HG03175 (cell line): Measurements from ENCODE around the gene SHC1.

ENCODE experiments used
- ATAC-seq: cut with Tn5 transposase; IDR thresholded peaks from one replicate; pipeline ENCODE4 v1.9.1; 2021; ENCODE audit warnings: mild to moderate bottlenecking, moderate library complexity; ENCODE audit not compliant: unreplicated experiment

SHC1 gene

GRCh38 chr1:154940651-154941194 lies 29.8 kb downstream of the SHC1 start:
- ATAC-seq, result no peak

GRCh38 chr1:154940213-154940560 lies 30.4 kb downstream of the SHC1 start:
- no peak for ATAC-seq

GRCh38 chr1:154938604-154939399 lies 31.7 kb downstream of the SHC1 start:
- ATAC-seq, result no peak

GRCh38 chr1:154937988-154938386 lies 32.6 kb downstream of the SHC1 start:
- ATAC-seq, result no peak

GRCh38 chr1:154937085-154937987 lies 33.2 kb downstream of the SHC1 start:
- peak; percentile 65 for ATAC-seq

- peak; percentile 82 for ATAC-seq
Measured at GRCh38 chr1:154936555-154937084, 33.9 kb downstream of the SHC1 start, which contains the start of gene PMVK. PMVK (minus strand) TSS chr1:154936719; CDS start chr1:154936685, 34 bp downstream.

- ATAC-seq, result no peak
Measured at GRCh38 chr1:154935749-154936554, 34.6 kb downstream of the SHC1 start.

- ATAC-seq, result no peak
Measured at GRCh38 chr1:154934358-154934948, 36.1 kb downstream of the SHC1 start.

- no peak for ATAC-seq
Measured at GRCh38 chr1:154931940-154932487, 38.5 kb downstream of the SHC1 start.

- ATAC-seq, result no peak
Measured at GRCh38 chr1:154926201-154926600, 44.3 kb downstream of the SHC1 start.

GRCh38 chr1:154925335-154926170 lies 45.0 kb downstream of the SHC1 start:
- ATAC-seq, result no peak

- ATAC-seq, result no peak
Measured at GRCh38 chr1:154923695-154924094, 46.9 kb downstream of the SHC1 start.

GRCh38 chr1:154913273-154913672 lies 57.3 kb downstream of the SHC1 start:
- no peak for ATAC-seq

- ATAC-seq, result no peak
Measured at GRCh38 chr1:154912755-154913154, 57.8 kb downstream of the SHC1 start.
